HG02970 (cell line): Measurements from ENCODE around the gene SPTSSB.

Experiments used
- ATAC-seq: cut with Tn5 transposase; IDR thresholded peaks from one replicate; pipeline ENCODE4 v1.9.1; 2021; ENCODE audit warnings: mild to moderate bottlenecking, moderate library complexity, moderate number of reproducible peaks; ENCODE audit not compliant: unreplicated experiment, low FRiP score

Gene SPTSSB

GRCh38 chr3:161343540-161343939 lies 27.8 kb downstream of the SPTSSB start:
- ATAC-seq = no peak

- ATAC-seq = no peak
Observed at GRCh38 chr3:161342629-161343028, 28.7 kb downstream of the SPTSSB start.

GRCh38 chr3:161339517-161340500 lies 31.5 kb downstream of the SPTSSB start:
- ATAC-seq = no peak

GRCh38 chr3:161337311-161337710 lies 34.0 kb downstream of the SPTSSB start:
- ATAC-seq = no peak

- ATAC-seq = no peak
Observed at GRCh38 chr3:161336661-161337060, 34.7 kb downstream of the SPTSSB start.

- ATAC-seq = no peak
Observed at GRCh38 chr3:161333696-161334095, 37.6 kb downstream of the SPTSSB start.

GRCh38 chr3:161332792-161333191 lies 38.5 kb downstream of the SPTSSB start:
- ATAC-seq = no peak

- no peak for ATAC-seq
Observed at GRCh38 chr3:161325059-161325458, 46.3 kb downstream of the SPTSSB start.

GRCh38 chr3:161323926-161324621 lies 47.2 kb downstream of the SPTSSB start:
- no peak for ATAC-seq

- ATAC-seq = no peak
Observed at GRCh38 chr3:161322781-161323568, 48.3 kb downstream of the SPTSSB start.

- ATAC-seq = no peak
Observed at GRCh38 chr3:161320837-161321236, 50.5 kb downstream of the SPTSSB start.

- ATAC-seq = no peak
Observed at GRCh38 chr3:161319867-161320266, 51.5 kb downstream of the SPTSSB start.

GRCh38 chr3:161317077-161317476 lies 54.2 kb downstream of the SPTSSB start:
- ATAC-seq = no peak

GRCh38 chr3:161316006-161316689 lies 55.2 kb downstream of the SPTSSB start:
- no peak for ATAC-seq

GRCh38 chr3:161314836-161315395 lies 56.4 kb downstream of the SPTSSB start:
- no peak for ATAC-seq

GRCh38 chr3:161310649-161311423 lies 60.5 kb downstream of the SPTSSB start:
- ATAC-seq = peak; percentile 72

GRCh38 chr3:161305095-161305991 lies 66.0 kb downstream of the SPTSSB start:
- no peak for ATAC-seq

GRCh38 chr3:161296814-161297213 lies 74.5 kb downstream of the SPTSSB start:
- no peak for ATAC-seq
